HG03025 (cell line): ENCODE results near the gene DGKE.

ENCODE experiments used
- ATAC-seq: cut with Tn5 transposase; IDR thresholded peaks from one replicate; pipeline ENCODE4 v1.9.1; 2021; ENCODE audit warnings: mild to moderate bottlenecking, moderate library complexity; ENCODE audit not compliant: unreplicated experiment, low FRiP score

DGKE gene

DNA sequence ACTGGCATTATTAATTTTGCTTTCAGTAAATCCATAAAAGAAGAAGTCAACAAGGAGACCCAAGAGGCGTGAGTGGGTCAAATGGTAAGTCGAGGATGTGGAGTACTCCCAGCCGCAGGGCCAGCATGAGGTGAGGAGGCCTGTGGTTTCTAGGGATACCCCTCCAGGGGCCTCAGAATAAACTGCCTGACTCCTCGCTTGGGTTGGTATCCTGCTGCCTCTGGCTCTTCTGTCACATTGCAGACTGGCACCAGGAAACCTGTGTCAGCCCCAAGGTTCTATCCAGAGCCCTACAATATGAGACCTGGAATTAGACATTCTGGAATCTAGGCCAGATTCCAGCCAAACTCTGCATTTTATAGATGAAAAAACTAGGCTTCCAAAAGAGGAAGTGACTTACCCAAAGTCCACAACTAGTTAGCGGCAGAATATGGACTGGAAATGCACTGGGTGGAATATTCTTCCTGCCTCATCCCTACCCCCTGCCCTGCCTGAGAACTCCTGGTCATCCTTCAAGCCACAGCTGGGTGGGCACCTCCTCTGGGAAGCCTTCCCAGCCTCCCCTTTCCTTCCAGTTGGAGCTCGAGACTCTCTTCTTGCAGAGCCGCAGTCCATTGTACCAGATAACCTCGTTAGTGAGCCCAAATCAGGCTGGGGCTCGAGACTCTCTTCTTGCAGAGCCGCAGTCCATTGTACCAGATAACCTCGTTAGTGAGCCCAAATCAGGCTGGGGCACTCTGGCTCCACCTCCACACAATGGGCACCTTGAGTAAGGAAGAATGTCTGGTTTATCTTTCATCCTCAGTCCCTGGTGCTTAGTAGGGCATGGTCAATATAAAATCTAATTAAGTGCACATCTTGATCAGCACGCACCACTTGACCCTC, 22.8 kb upstream of the DGKE start:
- ATAC-seq = no peak

- ATAC-seq = no peak
Observed at GRCh38 chr17:56812901-56813388, 21.0 kb upstream of the DGKE start.

- ATAC-seq = no peak
Observed at GRCh38 chr17:56815711-56816110, 18.2 kb upstream of the DGKE start.

GRCh38 chr17:56817066-56817465, 16.9 kb upstream of the DGKE start:
- ATAC-seq = no peak

DNA sequence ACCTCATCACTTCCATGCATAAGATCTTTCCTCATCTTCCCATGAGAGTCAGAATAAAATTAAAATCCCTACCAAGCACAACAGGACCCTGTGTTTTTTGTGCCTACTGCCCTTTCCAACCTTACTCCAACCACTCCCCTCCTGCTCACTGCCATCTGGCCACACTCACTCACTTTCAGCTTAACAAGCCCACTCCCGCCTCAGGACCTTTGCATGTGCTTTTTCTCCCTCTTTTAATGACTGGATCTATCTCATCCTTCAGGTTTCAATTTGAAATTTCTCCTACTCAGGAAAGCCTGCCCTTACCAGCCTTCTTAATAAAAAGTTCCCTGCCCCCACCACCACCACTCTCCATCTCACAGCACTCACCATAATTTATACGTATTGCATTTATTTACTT, 14.9 kb upstream of the DGKE start:
- no peak for ATAC-seq

DNA sequence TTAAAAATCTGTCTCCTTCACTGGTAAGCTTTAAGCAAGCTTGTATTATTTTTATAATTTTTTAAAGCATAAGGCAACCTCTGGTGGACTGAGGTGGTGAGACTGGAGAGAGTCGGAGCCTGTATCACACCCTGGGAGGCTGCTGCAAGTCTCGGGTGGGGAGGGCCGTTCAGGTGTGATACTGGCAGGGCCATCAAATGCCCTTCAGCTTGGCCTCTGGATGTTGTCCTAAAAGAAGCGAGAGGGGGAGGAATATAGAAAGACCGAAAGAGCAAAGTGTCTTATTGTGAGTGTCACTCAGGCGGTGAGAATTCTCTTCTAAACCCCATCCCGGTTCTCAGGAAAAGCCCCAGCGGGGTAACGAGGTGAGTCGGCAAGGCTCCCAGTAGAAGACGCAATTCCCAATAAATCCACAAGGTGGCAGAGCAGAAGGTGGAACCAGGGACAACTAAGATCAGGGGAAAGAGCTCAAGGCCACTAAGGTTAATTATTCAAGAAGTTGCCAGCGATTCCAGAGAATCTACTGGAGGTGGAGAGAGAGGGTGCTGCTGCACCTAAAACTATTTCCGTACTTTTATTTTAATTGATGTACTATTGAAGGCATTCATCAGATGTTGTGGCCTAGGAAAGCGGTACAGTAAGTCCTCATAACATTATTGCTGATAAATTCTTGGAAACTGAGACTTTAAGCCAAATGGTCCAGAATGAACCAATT, 14.4 kb upstream of the DGKE start:
- peak; percentile 59 for ATAC-seq

DNA sequence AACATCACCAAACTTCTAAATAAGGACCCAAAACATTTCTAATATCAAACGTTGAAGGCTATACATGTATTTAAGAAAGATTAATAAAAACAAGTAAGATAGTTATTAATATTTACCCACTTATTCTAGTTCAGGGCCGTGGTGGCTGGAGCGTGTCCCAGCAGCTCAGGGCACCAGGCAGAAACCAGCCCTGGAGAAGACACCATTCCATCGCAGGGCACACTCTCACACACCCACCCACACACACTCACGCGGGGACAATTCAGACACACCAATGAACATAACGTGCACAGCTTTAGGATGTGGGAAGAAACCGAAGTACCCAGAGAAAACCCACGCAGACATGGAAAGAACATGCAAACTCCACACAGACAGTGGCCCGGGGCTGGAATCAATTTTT, 13.7 kb upstream of the DGKE start:
- no peak for ATAC-seq

DNA sequence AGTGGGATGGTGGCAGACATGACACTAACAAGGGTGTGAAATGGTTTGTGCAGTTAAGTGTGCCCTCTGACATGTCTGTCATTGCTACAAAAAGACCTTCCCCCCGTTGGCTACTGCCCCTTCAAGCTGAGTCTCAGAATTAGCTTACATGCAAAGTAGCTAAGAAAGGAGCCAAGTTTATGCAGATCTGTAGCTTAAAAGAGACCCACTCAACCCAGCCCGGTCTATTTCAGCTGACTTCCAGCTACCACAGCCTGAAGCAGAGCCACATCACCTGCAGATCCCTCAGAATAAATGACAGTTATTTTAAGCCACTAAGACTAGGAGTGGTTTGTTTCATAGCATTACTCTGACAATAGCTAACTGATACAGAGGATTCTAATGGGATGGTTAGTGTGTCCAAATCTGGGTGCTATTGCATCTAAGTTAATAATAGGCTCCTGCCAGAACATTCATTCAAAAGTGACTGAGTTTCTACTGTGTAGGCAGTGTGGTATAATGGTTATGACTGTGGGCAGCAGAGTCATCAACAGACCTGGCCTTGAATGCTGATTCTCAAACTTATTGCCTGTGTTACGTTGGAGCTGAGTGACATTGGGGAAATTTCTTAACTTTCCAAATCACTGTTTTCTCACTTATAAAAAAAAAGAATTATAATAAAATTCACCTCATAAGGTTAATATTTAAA, 12.0 kb upstream of the DGKE start:
- no peak for ATAC-seq

DNA sequence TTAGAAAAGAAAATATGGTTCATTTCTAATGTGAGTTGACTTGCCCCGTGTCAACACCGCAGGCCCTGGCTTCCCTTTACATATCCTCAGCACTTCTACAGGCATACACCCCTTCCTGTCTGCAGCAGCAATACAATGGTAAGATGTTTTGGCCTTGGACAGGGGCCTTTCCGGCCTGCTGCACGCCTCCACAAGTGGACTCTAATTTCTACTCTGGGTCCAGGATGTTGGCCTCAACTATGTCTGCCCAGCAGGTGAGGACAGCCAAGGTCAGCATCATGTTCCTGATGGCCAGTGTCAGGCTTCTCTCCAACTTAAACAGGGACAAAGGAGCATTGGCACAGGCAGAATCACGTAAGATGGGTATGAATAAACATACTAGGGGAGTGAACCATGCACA, 11.2 kb upstream of the DGKE start:
- no peak for ATAC-seq

DNA sequence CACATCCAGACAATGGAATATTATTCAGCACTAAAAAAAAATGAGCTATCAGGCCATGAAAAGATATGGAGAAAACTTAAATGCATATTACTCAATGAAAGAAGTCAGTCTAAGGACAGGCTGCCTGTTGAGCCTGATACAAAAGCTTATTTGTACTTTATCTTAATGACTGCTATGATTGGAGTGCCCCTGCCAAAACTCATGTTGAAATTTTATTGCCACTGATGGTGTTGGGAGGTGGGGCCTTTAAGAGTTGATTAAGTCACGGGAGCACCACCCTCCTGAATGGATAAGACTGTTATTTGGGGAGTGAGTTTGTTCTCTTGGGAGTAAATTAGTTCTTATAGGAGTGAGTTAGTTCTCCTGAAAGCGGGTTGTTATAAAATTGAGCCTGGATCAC, 10.1 kb upstream of the DGKE start:
- ATAC-seq = no peak

GRCh38 chr17:56824503-56824902, 9.4 kb upstream of the DGKE start:
- ATAC-seq = no peak

GRCh38 chr17:56826611-56827414, 7.1 kb upstream of the DGKE start:
- ATAC-seq = no peak

DNA sequence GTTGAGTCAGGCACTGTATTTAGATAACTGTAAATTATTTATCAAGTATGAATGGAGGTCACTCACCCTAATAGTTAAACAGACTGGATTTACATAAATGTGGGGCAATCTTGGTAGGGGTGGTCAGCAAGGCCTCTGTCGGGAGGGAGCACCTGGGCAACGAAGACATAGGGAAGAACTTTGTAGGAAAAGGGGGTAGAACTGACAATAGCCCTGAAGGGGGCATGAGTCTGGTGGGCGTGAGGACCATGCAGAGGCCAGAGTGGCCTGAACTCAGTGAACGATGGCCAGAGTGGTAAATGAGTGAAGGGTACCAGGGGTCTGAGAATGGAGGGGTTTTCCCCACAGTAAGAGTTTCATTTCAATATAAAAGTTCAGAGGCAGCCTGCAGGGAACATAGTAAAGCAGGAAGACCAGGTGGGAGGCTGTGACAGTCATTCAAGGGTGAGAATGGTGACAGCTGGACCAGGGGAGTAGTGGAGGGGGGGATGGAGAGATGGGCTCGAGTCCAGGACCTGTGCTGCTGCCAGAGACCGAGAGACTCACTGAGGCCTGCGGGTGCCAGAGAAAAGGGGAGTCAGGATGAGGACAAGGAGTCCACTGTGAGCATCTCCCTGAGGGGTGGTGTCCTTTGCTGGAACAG, 3.1 kb upstream of the DGKE start:
- ATAC-seq = no peak

DNA sequence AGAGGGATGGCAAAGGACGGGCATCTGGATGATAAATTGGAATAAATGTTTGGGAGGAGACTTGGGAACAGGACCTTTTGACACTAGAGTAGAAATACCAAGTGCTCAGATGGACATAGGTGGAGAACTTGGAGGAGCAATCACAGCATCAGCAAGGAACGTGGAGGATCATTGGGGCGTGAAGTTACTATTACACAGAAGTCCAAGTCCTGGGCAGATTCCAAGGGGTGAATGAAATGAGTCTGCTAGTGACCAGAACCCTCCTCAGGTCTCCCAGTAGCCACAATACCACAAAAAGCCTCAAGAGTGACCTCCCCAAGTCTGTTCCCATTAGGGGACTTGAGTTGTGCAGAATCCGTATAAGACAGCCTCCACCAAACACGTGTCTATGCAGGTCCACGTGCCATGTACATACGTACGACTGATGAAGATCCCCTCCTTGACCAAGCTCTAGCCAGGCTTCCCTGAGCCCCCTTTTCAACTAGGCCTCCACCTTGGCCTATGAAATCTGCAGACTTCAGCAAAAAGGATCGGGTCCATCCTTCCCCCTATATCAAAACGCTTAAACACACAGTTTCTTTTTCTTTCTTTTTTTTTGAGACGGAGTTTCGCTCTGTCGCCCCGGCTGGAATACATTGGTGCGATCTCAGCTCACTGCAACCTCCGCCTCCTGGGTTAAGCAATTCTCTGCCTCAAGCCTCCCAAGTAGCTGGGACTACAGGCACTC, 2.4 kb upstream of the DGKE start:
- no peak for ATAC-seq

- ATAC-seq = no peak
Observed at GRCh38 chr17:56832446-56832845, 1.5 kb upstream of the DGKE start.

- peak; percentile 45 for ATAC-seq
Observed at GRCh38 chr17:56833057-56833808, 718 bp upstream of the DGKE start.

DNA sequence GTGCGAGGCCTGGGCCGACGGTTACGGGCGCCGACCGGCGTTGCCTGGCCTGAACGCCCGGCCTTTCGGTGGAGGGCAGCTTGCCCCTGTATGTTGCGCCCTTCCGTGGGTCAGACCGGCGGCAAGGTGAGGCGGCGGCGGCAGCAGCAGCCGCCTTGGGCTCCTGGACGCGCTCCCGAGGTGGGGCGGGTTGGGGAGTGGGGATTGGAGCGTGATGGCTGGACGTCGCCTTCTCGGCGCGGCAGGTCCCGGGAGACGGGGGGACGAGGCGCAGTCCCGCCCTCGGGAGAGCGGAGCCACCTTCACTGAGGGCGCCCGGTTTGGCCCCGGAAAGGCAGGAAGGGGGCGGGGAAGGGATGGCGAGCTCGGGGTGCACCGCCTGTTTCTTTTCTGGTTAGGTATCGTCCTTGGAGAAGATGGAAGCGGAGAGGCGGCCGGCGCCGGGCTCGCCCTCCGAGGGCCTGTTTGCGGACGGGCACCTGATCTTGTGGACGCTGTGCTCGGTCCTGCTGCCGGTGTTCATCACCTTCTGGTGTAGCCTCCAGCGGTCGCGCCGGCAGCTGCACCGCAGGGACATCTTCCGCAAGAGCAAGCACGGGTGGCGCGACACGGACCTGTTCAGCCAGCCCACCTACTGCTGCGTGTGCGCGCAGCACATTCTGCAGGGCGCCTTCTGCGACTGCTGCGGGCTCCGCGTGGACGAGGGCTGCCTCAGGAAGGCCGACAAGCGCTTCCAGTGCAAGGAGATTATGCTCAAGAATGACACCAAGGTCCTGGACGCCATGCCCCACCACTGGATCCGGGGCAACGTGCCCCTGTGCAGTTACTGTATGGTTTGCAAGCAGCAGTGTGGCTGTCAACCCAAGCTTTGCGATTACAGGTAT, 671 bp downstream of the DGKE start:
- ATAC-seq = peak; percentile 27

- ATAC-seq = no peak
Observed at GRCh38 chr17:56835264-56835585, 1.3 kb downstream of the DGKE start.
